HG03196 (cell line): ENCODE data around the gene CTDSP1.

Experiments used
- ATAC-seq: cut with Tn5 transposase; IDR thresholded peaks from one replicate; pipeline ENCODE4 v1.9.1; 2021; ENCODE audit not compliant: unreplicated experiment

CTDSP1 gene

DNA sequence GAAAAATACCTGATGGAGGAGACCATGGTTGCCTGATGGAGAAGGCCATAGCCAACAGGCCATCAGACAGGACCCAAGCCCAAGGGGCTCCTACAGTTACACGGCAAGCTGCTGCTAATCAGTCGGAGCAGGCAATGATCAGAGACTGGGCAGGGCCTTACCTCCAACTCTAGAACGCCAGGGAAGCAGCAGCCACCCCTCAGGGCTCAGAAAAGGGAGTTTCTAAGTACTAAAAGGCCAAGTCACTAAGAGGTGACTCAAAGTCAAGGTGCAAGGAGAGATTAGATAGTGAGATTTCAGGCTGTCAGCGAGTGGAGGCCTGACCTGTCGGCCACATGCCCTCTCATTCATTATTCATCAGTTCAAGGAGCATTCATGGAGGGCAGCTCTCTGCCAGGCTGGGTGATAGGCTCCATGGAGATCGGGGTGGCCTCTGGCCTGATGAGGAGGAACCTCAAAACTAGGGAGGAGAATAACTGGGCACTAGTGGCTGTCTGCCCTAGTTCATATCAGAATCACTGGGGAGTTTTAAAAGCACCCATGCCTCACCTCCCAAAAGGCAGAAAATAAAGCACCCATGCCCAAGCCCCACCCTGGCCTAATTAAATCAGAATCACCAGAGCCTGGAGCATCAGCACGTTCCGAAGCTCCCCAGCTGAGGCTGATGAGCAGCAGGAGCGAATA is 22.9 kb downstream of the CTDSP1 start:
- ATAC-seq: no peak

DNA sequence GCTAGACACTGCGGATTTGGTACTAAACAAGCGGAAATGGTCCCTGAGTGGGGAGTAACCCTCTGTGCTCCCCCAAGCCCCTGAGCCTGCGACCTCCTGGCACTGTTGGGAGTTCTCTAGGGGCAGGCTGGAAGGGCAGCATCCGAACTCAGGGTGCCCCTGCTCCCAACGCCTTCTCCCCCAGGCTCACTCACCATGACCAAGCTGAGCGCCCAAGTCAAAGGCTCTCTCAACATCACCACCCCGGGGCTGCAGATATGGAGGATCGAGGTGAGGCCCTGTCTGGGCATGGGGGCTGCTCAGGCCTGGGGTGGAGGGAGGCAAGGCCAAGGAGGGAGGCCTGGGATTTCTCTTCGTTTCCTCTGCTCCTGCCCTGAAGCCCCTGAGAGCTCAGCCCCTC is 23.9 kb downstream of the CTDSP1 start:
- no peak for ATAC-seq

GRCh38 chr2:218425531-218425930 is 25.9 kb downstream of the CTDSP1 start:
- ATAC-seq: no peak

DNA sequence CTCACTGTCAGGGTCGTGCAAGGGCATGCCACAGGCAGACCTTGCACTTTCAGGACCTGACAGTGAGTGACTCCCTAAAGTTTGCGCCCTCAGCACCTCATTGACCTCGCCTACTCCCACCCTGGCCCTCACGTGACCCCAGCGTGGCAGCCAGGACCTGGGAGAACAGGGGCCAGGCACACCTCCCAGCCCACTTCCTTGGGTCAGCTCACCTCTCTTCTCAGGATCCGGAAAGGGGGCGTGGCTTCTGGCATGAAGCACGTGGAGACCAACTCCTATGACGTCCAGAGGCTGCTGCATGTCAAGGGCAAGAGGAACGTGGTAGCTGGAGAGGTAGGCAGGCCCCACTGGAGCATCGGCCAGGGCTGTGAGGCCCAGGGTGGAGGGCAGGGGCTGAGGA is 28.1 kb downstream of the CTDSP1 start:
- ATAC-seq: no peak

DNA sequence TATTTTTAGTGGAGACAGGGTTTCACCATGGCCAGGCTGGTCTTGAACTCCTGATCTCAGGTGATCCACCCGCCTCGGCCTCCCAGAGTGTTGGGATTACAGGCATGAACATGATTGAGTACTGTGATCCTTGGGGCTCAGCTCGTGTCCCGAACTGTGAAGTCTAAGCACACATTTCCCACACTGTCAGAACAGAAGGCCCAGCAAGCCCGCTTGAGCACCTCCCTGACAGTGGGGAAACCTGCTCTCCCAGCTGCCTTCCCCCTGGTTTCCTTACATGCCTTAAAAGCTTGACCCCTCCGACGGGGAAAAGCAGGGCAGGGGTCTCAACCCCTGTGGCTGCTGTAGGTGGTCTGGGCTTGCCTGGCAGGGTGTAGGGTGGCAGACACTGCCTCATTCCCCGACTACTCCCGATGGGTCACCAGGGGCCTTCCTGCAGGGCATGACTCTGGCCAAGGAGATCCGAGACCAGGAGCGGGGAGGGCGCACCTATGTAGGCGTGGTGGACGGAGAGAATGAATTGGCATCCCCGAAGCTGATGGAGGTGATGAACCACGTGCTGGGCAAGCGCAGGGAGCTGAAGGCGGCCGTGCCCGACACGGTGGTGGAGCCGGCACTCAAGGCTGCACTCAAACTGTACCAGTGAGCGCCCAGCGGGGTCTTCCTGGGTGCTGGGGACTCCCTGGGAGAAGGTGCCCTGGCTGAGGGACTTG is 29.3 kb downstream of the CTDSP1 start:
- ATAC-seq: no peak

- no peak for ATAC-seq
Observed at GRCh38 chr2:218429911-218430692, 30.4 kb downstream of the CTDSP1 start.

- no peak for ATAC-seq
Observed at GRCh38 chr2:218430721-218431120, 31.1 kb downstream of the CTDSP1 start.

DNA sequence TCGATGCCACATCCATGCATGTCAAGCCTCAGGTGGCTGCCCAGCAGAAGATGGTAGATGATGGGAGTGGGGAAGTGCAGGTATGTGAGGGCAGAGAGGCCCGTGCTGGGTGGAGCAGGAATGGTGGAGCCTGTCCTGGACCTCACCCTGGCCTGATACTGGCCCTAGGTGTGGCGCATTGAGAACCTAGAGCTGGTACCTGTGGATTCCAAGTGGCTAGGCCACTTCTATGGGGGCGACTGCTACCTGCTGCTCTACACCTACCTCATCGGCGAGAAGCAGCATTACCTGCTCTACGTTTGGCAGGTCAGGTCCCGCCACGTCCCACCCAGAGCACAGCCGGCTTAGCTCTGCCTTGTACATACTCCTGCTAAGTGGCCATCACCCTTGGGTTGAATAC is 32.2 kb downstream of the CTDSP1 start:
- ATAC-seq: no peak

GRCh38 chr2:218432676-218433365 is 33.2 kb downstream of the CTDSP1 start:
- no peak for ATAC-seq

GRCh38 chr2:218434456-218434855 is 34.8 kb downstream of the CTDSP1 start:
- ATAC-seq: no peak

- no peak for ATAC-seq
Observed at GRCh38 chr2:218435003-218435982, 35.6 kb downstream of the CTDSP1 start.

- ATAC-seq: no peak
Observed at GRCh38 chr2:218436992-218437391, 37.3 kb downstream of the CTDSP1 start.

- ATAC-seq: no peak
Observed at GRCh38 chr2:218437969-218438368, 38.3 kb downstream of the CTDSP1 start.

GRCh38 chr2:218438596-218438995 is 38.9 kb downstream of the CTDSP1 start:
- no peak for ATAC-seq

DNA sequence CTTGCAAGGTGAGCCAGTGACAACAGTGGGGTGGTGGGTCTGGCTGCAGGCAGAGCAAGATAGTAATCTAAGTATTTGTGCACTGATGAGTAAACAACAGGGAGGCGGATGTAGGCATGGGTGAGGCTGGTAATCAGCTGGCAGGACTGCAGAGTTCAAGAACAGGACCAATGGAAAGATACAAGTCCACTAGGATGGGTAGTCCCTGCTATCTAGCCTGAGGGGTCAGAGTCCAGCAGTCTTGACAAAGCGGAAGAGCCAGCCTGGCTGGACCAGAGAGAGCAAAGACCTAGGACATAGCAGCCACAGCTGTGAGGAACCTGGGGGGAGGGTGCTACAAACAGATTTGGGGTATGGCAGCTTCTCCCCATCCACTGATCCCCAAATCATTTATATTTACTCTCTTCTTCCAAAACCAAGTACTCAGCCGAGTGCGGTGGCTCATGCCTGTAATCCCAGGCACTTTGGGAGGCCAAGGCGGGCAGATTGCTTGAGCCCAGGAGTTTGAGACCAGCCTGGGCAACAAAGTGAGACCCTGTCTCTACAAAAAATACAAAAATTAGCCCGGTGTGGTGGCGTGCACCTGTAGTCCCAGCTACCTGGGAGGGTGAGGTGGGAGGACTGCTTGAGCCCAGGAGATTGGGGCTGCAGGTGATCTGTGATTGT is 45.2 kb downstream of the CTDSP1 start:
- ATAC-seq: no peak

DNA sequence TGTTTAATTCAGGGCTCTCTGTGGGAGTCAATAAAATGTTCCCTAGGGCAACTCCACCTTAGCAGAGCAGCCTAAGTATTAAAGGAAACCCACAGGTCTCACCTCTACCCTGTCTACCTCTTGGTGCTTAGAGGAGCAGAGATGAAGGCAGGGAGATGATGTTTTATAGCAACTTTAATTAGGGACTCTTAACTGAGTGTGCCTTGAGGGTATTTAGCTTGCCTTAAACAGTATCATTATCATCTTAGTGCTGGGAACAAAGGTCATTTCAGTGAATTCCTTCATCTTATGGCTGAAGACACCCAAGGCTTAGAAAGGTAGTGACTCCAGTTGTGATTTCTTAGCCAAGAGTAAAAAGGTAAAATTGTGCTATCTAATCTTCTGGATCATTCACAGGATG is 45.9 kb downstream of the CTDSP1 start:
- ATAC-seq: no peak

- no peak for ATAC-seq
Observed at GRCh38 chr2:218446547-218446946, 46.9 kb downstream of the CTDSP1 start.

GRCh38 chr2:218447072-218447471 is 47.4 kb downstream of the CTDSP1 start:
- no peak for ATAC-seq

DNA sequence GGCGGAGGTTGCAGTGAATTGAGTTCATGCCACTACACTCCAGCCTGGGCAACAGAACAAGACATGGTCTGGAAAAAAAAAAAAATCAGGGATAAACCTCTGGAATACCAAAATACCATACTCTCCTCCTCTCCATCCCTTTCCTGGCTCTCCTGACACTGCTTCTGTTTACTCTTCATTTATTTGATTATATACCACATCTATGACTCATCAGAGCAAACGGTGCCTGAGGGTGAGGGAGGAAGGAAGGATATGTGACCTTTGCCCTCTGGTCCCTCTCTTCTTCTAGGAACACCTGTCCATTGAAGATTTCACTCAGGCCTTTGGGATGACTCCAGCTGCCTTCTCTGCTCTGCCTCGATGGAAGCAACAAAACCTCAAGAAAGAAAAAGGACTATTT is 49.3 kb downstream of the CTDSP1 start:
- ATAC-seq: no peak

DNA sequence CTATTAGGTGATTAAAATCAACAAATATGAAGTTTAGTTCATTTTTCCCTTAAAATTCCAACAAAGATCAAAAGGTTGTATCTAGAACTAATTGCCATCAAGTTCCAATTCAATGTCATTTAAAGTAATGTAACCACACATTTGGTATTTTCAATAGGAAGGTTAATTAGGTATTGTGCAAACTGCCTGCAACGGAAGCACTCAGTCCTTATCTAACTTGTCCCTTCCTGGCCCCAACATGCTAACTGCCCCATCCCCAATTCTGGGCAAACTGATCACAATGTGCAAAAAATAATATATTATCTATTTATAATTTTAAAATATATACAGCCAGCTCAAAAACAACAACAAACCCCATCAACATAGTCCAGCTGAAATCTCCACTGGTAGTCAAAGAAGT is 52.4 kb downstream of the CTDSP1 start:
- ATAC-seq: no peak
